K562 (cell line): Measurements from ENCODE around the gene WNT2. TPM values are rescaled to one million over a fixed set of nuclear protein-coding genes. Genes with fewer than 3 reads are reported as not detected.

ENCODE experiments used
- ATF3 ChIP-seq, 2 experiments: fragments of 450-650 bp in 1 of 2; sonication (generic) in 1 of 2; formaldehyde crosslinking in 1 of 2; IDR thresholded peaks in 1 of 2; conservative IDR thresholded peaks in 1 of 2; 2 replicates each; pipeline versions ENCODE4 v1.6.1 to v1.8.1; 2016 to 2023; ENCODE audit warnings: mild to moderate bottlenecking in 2 of 2, moderate library complexity in 2 of 2, inconsistent platforms in 1 of 2, missing genetic modification reagents in 1 of 2
- CEBPB ChIP-seq: fragments of 450-650 bp; IDR thresholded peaks from 2 replicates; pipeline ENCODE4 v1.6.1; 2016; ENCODE audit warnings: missing genetic modification characterization, missing compliant biosample characterization
- KDM2B ChIP-seq: fragments of 250-450 bp; sonication (Bioruptor Pico); IDR thresholded peaks from 2 replicates; pipeline ENCODE4 v1.8.0; 2021; ENCODE audit warnings: mild to moderate bottlenecking, moderate library complexity
- KLF10 ChIP-seq: fragments of 250-450 bp; sonication (Bioruptor Pico); IDR thresholded peaks from 2 replicates; pipeline ENCODE4 v1.6.1; 2021; ENCODE audit warnings: matching md5 sums
- LEF1 ChIP-seq: fragments of 450-650 bp; IDR thresholded peaks from 2 replicates; pipeline ENCODE4 v1.6.1; 2016; ENCODE audit warnings: mild to moderate bottlenecking
- MCM3 ChIP-seq: fragments of 450-650 bp; IDR thresholded peaks from 2 replicates; pipeline ENCODE4 v1.6.1; 2016
- NR0B1 ChIP-seq: fragments of 450-650 bp; IDR thresholded peaks from one replicate; pipeline ENCODE4 v1.6.1; 2018; ENCODE audit warnings: mild to moderate bottlenecking, moderate library complexity; ENCODE audit not compliant: partially characterized antibody
- OTX1 ChIP-seq: fragments of 450-650 bp; formaldehyde crosslinking; IDR thresholded peaks from 2 replicates; pipeline ENCODE4 v1.4.0; 2022; ENCODE audit warnings: mild to moderate bottlenecking
- RAD21 ChIP-seq, 2 experiments: fragments of 250-450 bp in 1 of 2; fragments of 450-650 bp in 1 of 2; sonication (Bioruptor Pico) in 1 of 2; formaldehyde crosslinking in 1 of 2; IDR thresholded peaks in 1 of 2; conservative IDR thresholded peaks in 1 of 2; 2 replicates each; pipeline versions ENCODE4 v1.4.0 to v1.8.0; 2020 to 2022; ENCODE audit warnings: mild to moderate bottlenecking in 2 of 2, moderate library complexity in 1 of 2
- RBFOX2 ChIP-seq: fragments of 200-400 bp; formaldehyde crosslinking; IDR thresholded peaks from 2 replicates; pipeline ENCODE4 v1.6.1; 2017; ENCODE audit warnings: low read depth, mild to moderate bottlenecking, low read length, moderate library complexity
- SAFB2 ChIP-seq: fragments of 200-400 bp; formaldehyde crosslinking; IDR thresholded peaks from 2 replicates; pipeline ENCODE4 v1.6.1; 2018; ENCODE audit warnings: borderline replicate concordance, low read length, low read depth, moderate library complexity; ENCODE audit not compliant: severe bottlenecking
- YY1 ChIP-seq, 3 experiments: IDR thresholded peaks; 2 replicates each; pipeline ENCODE4 v1.6.1; 2011; ENCODE audit warnings: low read length in 2 of 3, mild to moderate bottlenecking in 2 of 3, moderate library complexity in 2 of 3, borderline replicate concordance in 1 of 3, control low read depth in 1 of 3, low read depth in 1 of 3; ENCODE audit not compliant: insufficient read depth in 3 of 3, insufficient replicate concordance in 2 of 3, control insufficient read depth in 1 of 3, insufficient read length in 1 of 3; ENCODE audit errors: extremely low read depth in 1 of 3
- ZNF134 ChIP-seq: fragments of 250-450 bp; sonication (Bioruptor Pico); conservative IDR thresholded peaks from 2 replicates; pipeline ENCODE4 v1.4.0; 2020
- ZNF280A ChIP-seq: fragments of 450-650 bp; IDR thresholded peaks from 2 replicates; pipeline ENCODE4 v1.6.1; 2018; ENCODE audit warnings: mild to moderate bottlenecking, low read depth; ENCODE audit not compliant: partially characterized antibody
- ZNF586 ChIP-seq: fragments of 450-650 bp; formaldehyde crosslinking; conservative IDR thresholded peaks from 2 replicates; pipeline ENCODE4 v1.4.0; 2020; ENCODE audit warnings: mild to moderate bottlenecking, moderate library complexity
- ZNF655 ChIP-seq: fragments of 250-450 bp; sonication (Bioruptor Pico); IDR thresholded peaks from 2 replicates; pipeline ENCODE4 v1.5.0; 2021
- ZNF79 ChIP-seq: fragments of 250-450 bp; sonication (Bioruptor Pico); IDR thresholded peaks from 2 replicates; pipeline ENCODE4 v1.4.0; 2020; ENCODE audit warnings: low read depth, mild to moderate bottlenecking, moderate library complexity
- ZNF830 ChIP-seq: fragments of 250-450 bp; sonication (Bioruptor Pico); IDR thresholded peaks from 2 replicates; pipeline ENCODE4 v1.5.0; 2021; ENCODE audit warnings: mild to moderate bottlenecking
- polyA plus RNA-seq, 8 experiments: library from polyadenylated mRNA; depleted of rRNA in 4 of 8; stranded (reverse) in 5 of 8; unstranded in 3 of 8; fragments of >200 nt; fragmentation: Nextera tagmentation in 2 of 8; fragmentation: Illumina TruSeq in 1 of 8; extraction: Ambion mirVana in 2 of 8; extraction: Trizol in 1 of 8; gene quantifications; 2 replicates each; pipeline versions ENCODE4 v1.2.1 to v1.2.3, GENCODE V29; 2011 to 2014; ENCODE audit warnings: inconsistent platforms in 1 of 8, missing spikeins in 1 of 8
- total RNA-seq, 7 experiments: library from RNA; depleted of rRNA in 6 of 7; stranded (reverse); fragments of >200 nt in 6 of 7; fragmentation: Illumina TruSeq in 2 of 7; extraction: Trizol in 2 of 7; gene quantifications; 2 replicates each; pipeline versions ENCODE4 v1.2.1 to v1.2.3, GENCODE V29; 2011 to 2021; ENCODE audit warnings: low replicate concordance in 1 of 7
- TF ChIP-seq, protein P1 (sequence below): fragments of 450-650 bp; formaldehyde crosslinking; conservative IDR thresholded peaks from 2 replicates; pipeline ENCODE4 v1.4.0; 2022; ENCODE audit warnings: mild to moderate bottlenecking, missing genetic modification characterization
- TF ChIP-seq, protein P2 (sequence below): sonication (generic); formaldehyde crosslinking; IDR thresholded peaks from 2 replicates; pipeline ENCODE4 v1.8.0; 2022; ENCODE audit warnings: missing genetic modification reagents, mild to moderate bottlenecking, borderline replicate concordance

Gene WNT2
- total and polyA plus RNA-seq, 9 of the 15 experiments (the other 6 are each of a cell fraction or from before 2014, with no cell fraction given) = 0.04 TPM; not detected in 8

GRCh38 chr7:117282239-117282812 lies 40.5 kb downstream of the WNT2 start (continued):
- TF ChIP-seq ZNF79 (no peak), ZNF655 (CRISPR knock-in tag) (no peak), ZNF830 (no peak), CEBPB (tag) (no peak), KDM2B (CRISPR knock-in tag) (no peak), ZNF134 (CRISPR knock-in tag) (no peak), RBFOX2 (no peak), ATF3 (IDR thresholded peaks at IDR 0.05) (no peak), ATF3 (CRISPR knock-in tag; conservative IDR thresholded peaks at IDR 0.05) (no peak), NR0B1 (no peak), ZNF586 (CRISPR knock-in tag) (no peak), OTX1 (peak; percentile 68; the same call in 1 of the 2 replicates), LEF1 (no peak), KLF10 (CRISPR knock-in tag) (no peak), MCM3 (no peak), SAFB2 (no peak), ZNF280A (no peak), RAD21 (CRISPR knock-in tag; conservative IDR thresholded peaks at IDR 0.05 in 1 of 2, IDR thresholded peaks at IDR 0.05 in 1 of 2) (no peak), YY1 (IDR thresholded peaks at IDR 0.05; ENCODE audit: borderline replicate concordance in 1 of 3, control insufficient read depth in 1 of 3, extremely low read depth in 1 of 3, insufficient read depth in 3 of 3, insufficient read length in 1 of 3, insufficient replicate concordance in 2 of 3, low read depth in 1 of 3, low read length in 2 of 3) (no peak)
- TF ChIP-seq, protein P1, sequence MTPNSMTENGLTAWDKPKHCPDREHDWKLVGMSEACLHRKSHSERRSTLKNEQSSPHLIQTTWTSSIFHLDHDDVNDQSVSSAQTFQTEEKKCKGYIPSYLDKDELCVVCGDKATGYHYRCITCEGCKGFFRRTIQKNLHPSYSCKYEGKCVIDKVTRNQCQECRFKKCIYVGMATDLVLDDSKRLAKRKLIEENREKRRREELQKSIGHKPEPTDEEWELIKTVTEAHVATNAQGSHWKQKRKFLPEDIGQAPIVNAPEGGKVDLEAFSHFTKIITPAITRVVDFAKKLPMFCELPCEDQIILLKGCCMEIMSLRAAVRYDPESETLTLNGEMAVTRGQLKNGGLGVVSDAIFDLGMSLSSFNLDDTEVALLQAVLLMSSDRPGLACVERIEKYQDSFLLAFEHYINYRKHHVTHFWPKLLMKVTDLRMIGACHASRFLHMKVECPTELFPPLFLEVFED (CRISPR knock-in tag) = peak; percentile 80
- TF ChIP-seq, protein P2, sequence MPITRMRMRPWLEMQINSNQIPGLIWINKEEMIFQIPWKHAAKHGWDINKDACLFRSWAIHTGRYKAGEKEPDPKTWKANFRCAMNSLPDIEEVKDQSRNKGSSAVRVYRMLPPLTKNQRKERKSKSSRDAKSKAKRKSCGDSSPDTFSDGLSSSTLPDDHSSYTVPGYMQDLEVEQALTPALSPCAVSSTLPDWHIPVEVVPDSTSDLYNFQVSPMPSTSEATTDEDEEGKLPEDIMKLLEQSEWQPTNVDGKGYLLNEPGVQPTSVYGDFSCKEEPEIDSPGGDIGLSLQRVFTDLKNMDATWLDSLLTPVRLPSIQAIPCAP (CRISPR knock-in tag) = no peak
